Esophagus (tissue), 2 donors: ENCODE measurements around the gene ADAM10. TPM values are rescaled to one million over a fixed set of nuclear protein-coding genes. Genes with fewer than 3 reads are reported as not detected.

Experiments used
- H3K27ac ChIP-seq, 2 donors: one replicate each; pipeline ENCODE4 v1.5.1; 2013; ENCODE audit warnings: low read depth in 2 of 2, mild to moderate bottlenecking in 2 of 2, inconsistent platforms in 1 of 2, low read length in 1 of 2, moderate library complexity in 1 of 2
- H3K27me3 ChIP-seq, 2 donors: one replicate each; pipeline ENCODE4 v1.6.1; 2013; ENCODE audit warnings: low read length in 2 of 2, control low read depth in 1 of 2, mild to moderate bottlenecking in 1 of 2; ENCODE audit not compliant: insufficient read depth in 2 of 2, control insufficient read depth in 1 of 2
- H3K36me3 ChIP-seq, 2 donors: one replicate each; pipeline ENCODE4 v1.6.1; 2013; ENCODE audit warnings: low read length in 1 of 2; ENCODE audit not compliant: control insufficient read depth in 2 of 2, insufficient read depth in 2 of 2
- H3K4me1 ChIP-seq, 2 donors: one replicate each; pipeline ENCODE4 v1.6.1; 2013; ENCODE audit warnings: low read length in 1 of 2; ENCODE audit not compliant: control insufficient read depth in 2 of 2, insufficient read depth in 2 of 2
- H3K4me3 ChIP-seq, 2 donors: one replicate each; pipeline ENCODE4 v1.5.1; 2013; ENCODE audit warnings: low read length in 2 of 2, mild to moderate bottlenecking in 2 of 2, low read depth in 1 of 2, moderate library complexity in 1 of 2
- H3K9me3 ChIP-seq, 2 donors: one replicate each; pipeline ENCODE4 v1.6.1; 2013; ENCODE audit warnings: mild to moderate bottlenecking in 2 of 2, low read depth in 1 of 2, low read length in 1 of 2, moderate library complexity in 1 of 2; ENCODE audit not compliant: control insufficient read depth in 2 of 2, insufficient read depth in 1 of 2
- WGBS, 2 donors: extraction: QIAGEN DNeasy Blood & Tissue Kit; methylation state at CpG; one replicate each; pipeline ENCODE4 v1.1.7; 2013; 5-methylcytosine and 5-hydroxymethylcytosine counted together
- polyA plus RNA-seq, 2 donors: library from polyadenylated mRNA; stranded (reverse); fragments of 200-250 nt; gene quantifications; one replicate each; pipeline ENCODE4 v1.2.3, GENCODE V29; 2013
- donor health status: healthy with polysubstance abuse.
- donor health status: Bipolar disorder and iron deficiency.

Gene ADAM10
- polyA plus RNA-seq, 2 donors: 9.7 to 16.0 TPM

DNA sequence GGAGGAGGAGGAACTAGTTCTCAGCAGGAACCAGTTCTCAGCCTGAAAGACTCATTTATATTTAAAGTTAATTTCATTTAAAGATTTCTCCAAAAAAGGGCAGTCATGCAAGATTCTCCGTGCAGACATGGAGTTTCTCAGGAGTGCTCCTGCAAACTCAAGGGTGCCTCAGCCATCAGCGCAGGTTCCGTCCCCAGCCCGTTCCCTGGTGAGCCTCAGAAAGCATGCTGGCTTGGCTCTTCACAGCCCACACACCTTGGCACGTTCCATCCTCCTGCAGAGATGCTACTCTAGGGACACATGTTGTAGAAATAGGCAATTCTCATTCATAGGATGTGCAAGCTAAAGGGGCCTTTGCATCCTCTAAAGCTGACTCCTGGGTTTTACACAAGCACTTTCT, 194.7 kb downstream of the ADAM10 start:
- H3K36me3 ChIP-seq: no peaks in the 10 kb centered on the region
- no peaks in the 10 kb centered on the region for H3K9me3 ChIP-seq
- no peaks in the 10 kb centered on the region for H3K27me3 ChIP-seq
- H3K4me1 ChIP-seq: no peaks in the 10 kb centered on the region
- WGBS, 2 donors: 84 to 93% methylated on average over 5 of the region's 5 CpGs
- H3K27ac ChIP-seq: no peak overlapping the region
- no peak overlapping the region for H3K4me3 ChIP-seq

DNA sequence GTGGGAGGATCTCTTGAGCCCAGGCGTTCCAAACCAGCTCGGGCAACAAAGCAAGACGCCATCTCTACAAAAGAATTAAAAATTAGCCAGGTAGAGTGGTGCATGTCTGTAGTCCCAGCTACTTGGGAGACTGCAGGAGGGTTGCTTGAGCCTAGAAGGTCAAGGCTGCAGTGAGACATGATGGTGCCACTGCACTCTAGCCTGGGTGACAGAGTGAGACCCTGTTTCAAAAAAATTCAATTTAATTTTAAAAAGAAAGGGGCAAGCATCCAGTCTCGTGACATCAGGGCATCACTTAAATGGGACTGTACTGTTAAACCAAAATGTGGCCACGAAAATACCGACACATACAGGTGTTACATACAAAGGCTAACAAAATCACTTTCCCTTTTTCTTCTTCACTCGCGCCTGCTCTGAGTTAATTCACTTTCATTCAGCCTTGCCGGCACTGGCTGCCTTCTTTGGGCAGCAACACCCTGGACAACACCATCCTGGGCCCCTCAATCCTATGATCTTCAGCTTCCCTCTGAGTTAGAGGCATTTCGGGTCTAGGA, 196.1 kb downstream of the ADAM10 start:
- H3K9me3 ChIP-seq: no peaks in the 10 kb centered on the region
- 88 to 93% methylated on average over 10 of the region's 10 CpGs for WGBS, 2 donors
- H3K27me3 ChIP-seq: no peaks in the 10 kb centered on the region
- no peak overlapping the region for H3K27ac ChIP-seq
- no peaks in the 10 kb centered on the region for H3K4me1 ChIP-seq
- no peak overlapping the region for H3K4me3 ChIP-seq
- H3K36me3 ChIP-seq: no peaks in the 10 kb centered on the region

DNA sequence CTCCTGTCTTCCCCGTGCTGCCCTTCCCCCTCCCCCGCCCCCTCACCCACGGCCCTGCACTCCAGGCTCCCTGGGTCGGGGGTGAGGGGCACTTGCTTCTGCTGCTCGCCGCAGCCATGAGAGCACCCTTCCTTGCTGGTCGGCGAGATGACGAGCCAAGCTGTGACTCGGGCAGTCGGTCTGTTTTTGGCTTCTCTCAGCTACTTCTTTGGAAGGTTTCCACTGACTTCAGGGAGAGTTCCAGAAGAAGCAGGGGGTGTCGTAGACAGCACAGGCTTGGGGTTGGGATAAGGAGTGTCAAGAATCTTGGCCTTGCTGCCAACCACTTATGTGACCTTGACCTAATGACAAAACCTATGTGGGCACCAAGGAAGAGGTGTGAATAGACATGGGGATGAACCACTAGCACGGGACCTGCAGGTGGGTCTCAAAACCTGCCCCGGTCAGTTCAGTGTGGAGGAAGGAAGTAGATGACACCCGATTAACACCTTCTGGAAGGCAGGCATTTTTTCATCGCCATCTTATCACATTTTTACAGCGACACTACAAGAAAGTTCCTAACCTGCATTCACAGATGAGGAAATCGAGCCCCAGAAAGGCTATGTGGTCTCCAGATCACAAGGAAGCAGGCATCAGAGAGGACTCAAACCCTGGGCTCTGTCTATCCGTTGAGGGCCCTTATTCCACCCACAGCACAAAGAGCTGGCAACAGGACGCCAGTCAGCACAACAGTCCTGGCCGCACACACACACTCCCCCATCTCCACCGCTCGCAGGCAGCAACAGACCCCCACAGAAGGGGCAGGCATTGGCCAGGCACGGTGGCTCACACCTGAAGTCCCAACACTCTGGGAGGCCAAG, 196.8 kb downstream of the ADAM10 start:
- WGBS, 2 donors: 79 to 82% methylated on average over 24 of the region's 24 CpGs
- no peak overlapping the region for H3K4me3 ChIP-seq

GRCh38 chr15:58551764-58552504, 197.6 kb downstream of the ADAM10 start:
- Histone ChIP-seq H3K4me1 (peaks cover 0 to 6% of the 10 kb centered on the region in 2 donors), H3K27ac (peak overlapping the region; percentile 22 to 49), H3K4me3 (no peak overlapping the region), H3K9me3 (no peaks in the 10 kb centered on the region), H3K36me3 (no peaks in the 10 kb centered on the region), H3K27me3 (no peaks in the 10 kb centered on the region)
- WGBS, 2 donors: 40 to 51% methylated on average over 23 of the region's 23 CpGs

More for the DNA sequence above, 196.8 kb downstream of the ADAM10 start:
- Histone ChIP-seq H3K27ac (peak overlapping the region in 1 of 2 donors; percentile 49), H3K4me1 (peaks cover 0 to 3% of the 10 kb centered on the region in 2 donors), H3K36me3 (no peaks in the 10 kb centered on the region), H3K27me3 (no peaks in the 10 kb centered on the region), H3K9me3 (no peaks in the 10 kb centered on the region)

- Histone ChIP-seq H3K9me3 (no peaks in the 10 kb centered on the region), H3K36me3 (no peaks in the 10 kb centered on the region), H3K4me1 (peaks cover 0 to 6% of the 10 kb centered on the region in 2 donors), H3K4me3 (no peak overlapping the region), H3K27ac (no peak overlapping the region), H3K27me3 (no peaks in the 10 kb centered on the region)
- 76 to 81% methylated on average over 10 of the region's 10 CpGs for WGBS, 2 donors
Observed at GRCh38 chr15:58551084-58551763, 198.3 kb downstream of the ADAM10 start.

DNA sequence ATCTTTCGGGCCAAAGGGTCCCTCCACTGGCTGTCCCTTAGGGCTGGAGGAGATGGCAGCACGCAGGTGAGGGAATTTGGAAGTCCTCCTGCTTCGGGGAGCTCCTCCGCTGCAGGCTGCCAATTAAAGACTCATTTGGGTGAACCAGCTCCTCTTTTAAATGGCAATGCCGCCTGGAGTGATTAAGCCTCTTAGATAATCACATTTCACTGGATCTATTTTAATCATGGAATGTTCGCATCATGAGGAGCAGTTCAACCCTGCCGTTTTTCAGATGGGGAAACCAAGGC, 199.8 kb downstream of the ADAM10 start:
- Histone ChIP-seq H3K4me1 (peaks cover 0 to 6% of the 10 kb centered on the region in 2 donors), H3K9me3 (no peaks in the 10 kb centered on the region), H3K36me3 (no peaks in the 10 kb centered on the region), H3K27me3 (no peaks in the 10 kb centered on the region), H3K4me3 (no peak overlapping the region), H3K27ac (no peak overlapping the region)
- 86 to 92% methylated on average over 7 of the region's 7 CpGs for WGBS, 2 donors

GRCh38 chr15:58549013-58549784, 200.3 kb downstream of the ADAM10 start:
- WGBS, 2 donors: 75 to 78% methylated on average over 12 of the region's 12 CpGs
- H3K36me3 ChIP-seq: no peaks in the 10 kb centered on the region
- H3K4me3 ChIP-seq: no peak overlapping the region
- H3K27me3 ChIP-seq: no peaks in the 10 kb centered on the region
- H3K27ac ChIP-seq: peak overlapping the region; percentile 13 to 17
- H3K9me3 ChIP-seq: no peaks in the 10 kb centered on the region
- H3K4me1 ChIP-seq: peaks cover 0 to 6% of the 10 kb centered on the region in 2 donors

GRCh38 chr15:58548308-58549012, 201.0 kb downstream of the ADAM10 start:
- WGBS, 2 donors: 89% methylated on average over 26 of the region's 26 CpGs
- H3K9me3 ChIP-seq: no peaks in the 10 kb centered on the region
- no peaks in the 10 kb centered on the region for H3K27me3 ChIP-seq
- H3K4me3 ChIP-seq: no peak overlapping the region
- peak overlapping the region in 1 of 2 donors; percentile 13 for H3K27ac ChIP-seq
- H3K36me3 ChIP-seq: no peaks in the 10 kb centered on the region
- peaks cover 0 to 6% of the 10 kb centered on the region in 2 donors for H3K4me1 ChIP-seq
